Measurements from ENCODE around the gene ZNF624. TPM values are rescaled to one million over a fixed set of nuclear protein-coding genes. Genes with fewer than 3 reads are reported as not detected.
A peak's percentile ranks its signal among the peaks of the same experiment; 100 is the strongest.

ZNF624 gene
- total RNA-seq, 1 donor from 2014 or later: 1.8 TPM

DNA sequence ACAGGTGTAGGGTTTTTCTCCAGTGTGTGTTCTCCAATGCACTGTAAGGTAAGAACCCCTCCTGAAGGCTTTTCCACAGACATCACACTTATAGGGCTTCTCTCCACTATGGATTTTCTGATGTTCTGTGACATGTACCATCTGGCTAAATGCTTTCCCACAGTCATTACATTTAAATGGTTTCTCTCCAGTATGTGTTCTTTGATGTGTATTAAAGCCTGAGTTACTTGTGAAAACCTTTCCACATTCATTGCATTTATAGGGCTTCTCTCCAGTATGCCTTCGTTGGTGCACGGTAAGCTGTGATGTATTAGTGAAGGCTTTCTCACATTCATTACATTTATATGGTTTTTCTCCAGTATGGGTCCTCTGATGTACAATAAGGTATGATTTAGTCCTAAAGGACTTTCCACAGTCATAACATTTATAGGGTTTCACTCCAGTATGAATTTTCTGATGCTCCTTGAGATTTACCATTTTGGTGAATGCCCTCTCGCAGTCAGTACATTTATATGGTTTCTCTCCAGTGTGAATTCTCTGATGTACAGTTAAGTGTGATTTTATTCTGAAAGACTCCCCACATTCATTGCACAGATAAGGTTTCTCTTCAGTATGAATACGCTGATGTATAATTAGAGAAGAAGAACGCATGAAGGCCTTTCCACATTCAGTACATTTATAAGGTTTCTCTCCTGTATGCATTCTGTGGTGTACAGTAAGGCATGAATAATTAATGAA, 30.9 kb downstream of the ZNF624 start:
- DNase-seq (ENCODE audit: low read depth): no peak
- TF ChIP-seq, protein P1, sequence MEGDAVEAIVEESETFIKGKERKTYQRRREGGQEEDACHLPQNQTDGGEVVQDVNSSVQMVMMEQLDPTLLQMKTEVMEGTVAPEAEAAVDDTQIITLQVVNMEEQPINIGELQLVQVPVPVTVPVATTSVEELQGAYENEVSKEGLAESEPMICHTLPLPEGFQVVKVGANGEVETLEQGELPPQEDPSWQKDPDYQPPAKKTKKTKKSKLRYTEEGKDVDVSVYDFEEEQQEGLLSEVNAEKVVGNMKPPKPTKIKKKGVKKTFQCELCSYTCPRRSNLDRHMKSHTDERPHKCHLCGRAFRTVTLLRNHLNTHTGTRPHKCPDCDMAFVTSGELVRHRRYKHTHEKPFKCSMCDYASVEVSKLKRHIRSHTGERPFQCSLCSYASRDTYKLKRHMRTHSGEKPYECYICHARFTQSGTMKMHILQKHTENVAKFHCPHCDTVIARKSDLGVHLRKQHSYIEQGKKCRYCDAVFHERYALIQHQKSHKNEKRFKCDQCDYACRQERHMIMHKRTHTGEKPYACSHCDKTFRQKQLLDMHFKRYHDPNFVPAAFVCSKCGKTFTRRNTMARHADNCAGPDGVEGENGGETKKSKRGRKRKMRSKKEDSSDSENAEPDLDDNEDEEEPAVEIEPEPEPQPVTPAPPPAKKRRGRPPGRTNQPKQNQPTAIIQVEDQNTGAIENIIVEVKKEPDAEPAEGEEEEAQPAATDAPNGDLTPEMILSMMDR (conservative IDR thresholded peaks at IDR 0.05; ENCODE audit: low read depth, low read length): no peak
- H3K4me3 ChIP-seq (ENCODE audit: low read depth, low read length): no peak overlapping the region

DNA sequence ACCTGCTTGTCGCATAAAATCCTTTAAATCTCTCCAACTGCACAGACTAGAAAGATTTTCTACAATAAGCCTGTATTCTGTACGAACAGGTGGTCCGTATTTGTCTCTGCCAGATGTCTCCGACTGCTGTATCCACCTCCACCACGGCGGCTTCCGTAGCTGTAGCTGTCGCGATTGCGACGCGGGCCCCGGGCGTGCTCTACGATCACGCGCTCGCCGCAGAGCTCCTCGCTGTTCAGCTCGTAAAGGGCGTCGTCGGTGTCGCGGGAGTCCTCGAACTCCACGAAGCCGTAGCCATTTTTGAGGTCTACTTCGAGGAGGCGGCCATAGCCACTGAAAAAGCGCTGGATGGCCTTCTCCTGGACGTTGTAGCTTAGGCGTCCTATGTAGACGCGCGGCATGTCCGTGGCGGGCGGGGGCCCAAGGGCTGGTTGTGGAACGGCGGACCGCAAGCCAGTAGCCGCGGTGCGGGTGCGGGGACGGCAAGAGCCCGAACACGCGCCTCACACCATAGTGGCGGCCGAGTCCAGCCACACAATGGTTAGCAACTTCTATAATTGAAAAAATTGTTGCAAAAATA, 36.1 kb downstream of the ZNF624 start:
- TF ChIP-seq, protein P1 (conservative IDR thresholded peaks at IDR 0.05; ENCODE audit: low read depth, low read length): no peak

DNA sequence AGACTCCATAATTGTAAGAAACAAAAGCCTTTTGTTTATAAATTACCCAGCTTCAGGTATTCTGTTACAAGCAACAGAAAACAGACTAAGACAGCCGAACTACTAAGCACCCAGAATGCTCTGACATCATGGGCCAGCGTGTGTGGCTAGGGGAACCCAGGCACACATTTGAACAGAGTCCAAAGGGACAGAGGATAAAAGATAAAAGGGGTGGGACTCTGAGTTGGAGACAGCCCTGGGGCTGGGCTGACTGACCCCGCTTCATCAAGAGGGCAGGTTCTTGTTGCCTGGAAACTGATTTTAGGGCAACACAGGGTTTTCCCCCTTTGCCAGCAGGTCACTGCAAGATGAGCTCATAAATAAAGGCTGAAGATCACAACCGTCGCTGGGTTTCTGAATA, 54.1 kb downstream of the ZNF624 start:
- H3K4me3 ChIP-seq (ENCODE audit: low read depth, low read length): no peak overlapping the region
- TF ChIP-seq, protein P1 (conservative IDR thresholded peaks at IDR 0.05; ENCODE audit: low read depth, low read length): no peak
- no peak for DNase-seq (ENCODE audit: low read depth)

More for the DNA sequence above, 36.1 kb downstream of the ZNF624 start:
- H3K4me3 ChIP-seq (ENCODE audit: low read depth, low read length): no peak overlapping the region
- DNase-seq (ENCODE audit: low read depth): no peak

GRCh38 chr17:16593356-16594102, 60.1 kb downstream of the ZNF624 start:
- TF ChIP-seq, protein P1 (conservative IDR thresholded peaks at IDR 0.05; ENCODE audit: low read depth, low read length): no peak
- no peak overlapping the region for H3K4me3 ChIP-seq (ENCODE audit: low read depth, low read length)
- no peak for DNase-seq (ENCODE audit: low read depth)

DNA sequence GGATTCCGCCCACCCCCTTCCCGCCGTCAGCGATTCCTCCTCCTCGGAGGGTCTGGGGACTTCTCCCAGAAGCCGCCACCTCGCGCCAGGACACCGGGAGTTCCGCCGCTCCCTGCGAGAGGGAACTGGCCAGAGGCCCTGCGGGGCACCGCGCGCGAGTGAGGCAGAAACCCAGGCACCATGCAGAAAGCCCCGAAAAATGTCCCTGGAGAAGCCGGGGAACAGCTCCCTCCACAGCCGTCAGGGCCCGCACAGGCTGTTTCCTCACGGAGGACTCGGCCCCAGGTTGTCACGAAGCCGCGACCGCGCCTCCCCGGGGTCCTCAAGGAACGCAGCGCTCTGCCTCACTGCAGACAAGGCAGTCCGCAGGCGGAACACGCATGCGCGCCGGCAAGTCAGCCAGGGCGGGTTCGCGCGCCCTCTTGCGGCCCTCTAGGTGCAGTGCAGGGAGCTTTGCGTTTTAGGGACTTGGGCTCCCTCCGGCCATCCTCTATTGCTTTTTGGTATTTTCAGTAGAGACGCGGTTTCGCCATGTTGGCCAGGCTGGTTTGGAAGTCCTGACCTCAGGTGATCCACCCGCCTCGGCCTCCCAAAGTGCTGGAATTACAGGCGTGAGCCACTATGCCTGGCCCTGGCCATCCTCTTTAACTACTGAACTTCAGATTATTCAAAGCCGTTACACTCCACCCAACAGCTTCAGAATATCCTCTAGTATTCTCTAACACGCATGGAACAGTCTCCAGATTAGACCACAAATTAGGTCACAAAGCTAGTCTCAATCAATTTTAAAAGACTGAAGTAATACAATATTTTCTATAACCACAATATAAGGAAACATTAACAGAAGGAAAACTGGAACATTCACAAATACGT, 64.3 kb downstream of the ZNF624 start:
- DNase-seq (ENCODE audit: low read depth): peak; percentile 9
- TF ChIP-seq, protein P1 (conservative IDR thresholded peaks at IDR 0.05; ENCODE audit: low read depth, low read length): peak; percentile 97
- peak overlapping the region; percentile 74 for H3K4me3 ChIP-seq (ENCODE audit: low read depth, low read length)

DNA sequence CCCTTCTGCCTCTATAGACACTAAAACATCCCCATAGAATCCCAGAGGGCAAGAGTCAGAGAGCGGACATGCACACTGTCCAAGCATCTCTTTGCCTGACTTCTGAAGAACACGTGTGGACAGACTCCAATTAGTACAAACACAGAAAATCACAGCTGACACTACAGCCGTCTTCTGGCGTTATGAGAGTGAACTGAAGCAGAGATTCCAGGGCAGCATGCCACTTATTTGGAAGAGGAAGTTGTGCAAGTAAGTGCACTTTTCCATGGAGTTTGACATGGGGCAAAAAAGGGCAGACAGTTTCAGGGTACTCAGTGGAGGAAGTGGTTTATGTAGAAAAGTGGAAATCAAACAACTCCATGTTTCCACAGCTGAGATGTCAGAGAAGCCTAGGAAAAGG, 67.9 kb downstream of the ZNF624 start:
- DNase-seq (ENCODE audit: low read depth): no peak
- H3K4me3 ChIP-seq (ENCODE audit: low read depth, low read length): no peak overlapping the region
- TF ChIP-seq, protein P1 (conservative IDR thresholded peaks at IDR 0.05; ENCODE audit: low read depth, low read length): no peak
